ENCODE measurements around the gene ATF1. TPM values are rescaled to one million over a fixed set of nuclear protein-coding genes. Genes with fewer than 3 reads are reported as not detected.

Gene ATF1
- total RNA-seq, result 21.9 and 34.7 TPM in 2 replicates

GRCh38 chr12:50763639-50764285 lies at the start of gene ATF1:
TSS of gene ATF1 (plus strand) at chr12:50764101. CDS start at chr12:50780146, 16,045 bp downstream.

GRCh38 chr12:50842637-50843493 lies 79.0 kb downstream of the ATF1 start, which contains the start of gene TMPRSS12:
TSS of gene TMPRSS12 (plus strand) at chr12:50842926. CDS start at chr12:50842965, 39 bp downstream.

Small RNA genes lying within 50 kb of the gene (small RNA-seq; reads per million reads assigned to genes)
- gene AC013244.2 (not detected), gene RF00019 (not detected), gene RN7SL519P (not detected)

Other genes with a start within 250 kb of the ATF1 start
- gene TMPRSS12, start 78.8 kb downstream of the ATF1 start, total RNA-seq, result not detected in 2 replicates
- not detected in 2 replicates for gene HIGD1C, start 188.4 kb downstream of the ATF1 start, total RNA-seq